SKM-1 (cell line): ENCODE data around the gene FOXP4.

ENCODE experiments used
- DNase-seq: peaks from one replicate; lab custom pipeline; 2025; ENCODE audit not compliant: unreplicated experiment; lab: John Stamatoyannopoulos, UW

Gene FOXP4

GRCh38 chr6:41563060-41563776 lies 17.0 kb downstream of the FOXP4 start:
- DNase-seq: no peak

GRCh38 chr6:41564448-41565142 lies 18.4 kb downstream of the FOXP4 start:
- DNase-seq: no peak

- no peak for DNase-seq
These were observed 19.5 kb downstream of the FOXP4 start for GRCh38 chr6:41565701-41566100.

- DNase-seq: no peak
These were observed 20.8 kb downstream of the FOXP4 start for GRCh38 chr6:41566961-41567360.

- no peak for DNase-seq
These were observed 21.5 kb downstream of the FOXP4 start for GRCh38 chr6:41567684-41568083.

- no peak for DNase-seq
These were observed 22.0 kb downstream of the FOXP4 start for GRCh38 chr6:41568202-41568584.

- no peak for DNase-seq
These were observed 22.6 kb downstream of the FOXP4 start for GRCh38 chr6:41568585-41569384.

- DNase-seq: no peak
These were observed 24.1 kb downstream of the FOXP4 start for GRCh38 chr6:41570259-41570615.

- no peak for DNase-seq
These were observed 25.0 kb downstream of the FOXP4 start for GRCh38 chr6:41571021-41571780.

- DNase-seq: no peak
These were observed 26.4 kb downstream of the FOXP4 start for GRCh38 chr6:41572613-41573012.

- DNase-seq: no peak
These were observed 27.1 kb downstream of the FOXP4 start for GRCh38 chr6:41573276-41573675.

- no peak for DNase-seq
These were observed 27.8 kb downstream of the FOXP4 start for GRCh38 chr6:41573985-41574384.

GRCh38 chr6:41575598-41575997 lies 29.4 kb downstream of the FOXP4 start:
- no peak for DNase-seq

GRCh38 chr6:41576667-41577066 lies 30.5 kb downstream of the FOXP4 start:
- DNase-seq: no peak

- DNase-seq: no peak
These were observed 31.4 kb downstream of the FOXP4 start for GRCh38 chr6:41577356-41578216.

GRCh38 chr6:41578217-41579087 lies 32.3 kb downstream of the FOXP4 start:
- no peak for DNase-seq

GRCh38 chr6:41579088-41579610 lies 33.0 kb downstream of the FOXP4 start:
- DNase-seq: no peak

GRCh38 chr6:41580690-41581089 lies 34.5 kb downstream of the FOXP4 start:
- no peak for DNase-seq

GRCh38 chr6:41581381-41581991 lies 35.3 kb downstream of the FOXP4 start:
- no peak for DNase-seq
